ENCODE results near the gene FAM20A.

FAM20A gene

DNA sequence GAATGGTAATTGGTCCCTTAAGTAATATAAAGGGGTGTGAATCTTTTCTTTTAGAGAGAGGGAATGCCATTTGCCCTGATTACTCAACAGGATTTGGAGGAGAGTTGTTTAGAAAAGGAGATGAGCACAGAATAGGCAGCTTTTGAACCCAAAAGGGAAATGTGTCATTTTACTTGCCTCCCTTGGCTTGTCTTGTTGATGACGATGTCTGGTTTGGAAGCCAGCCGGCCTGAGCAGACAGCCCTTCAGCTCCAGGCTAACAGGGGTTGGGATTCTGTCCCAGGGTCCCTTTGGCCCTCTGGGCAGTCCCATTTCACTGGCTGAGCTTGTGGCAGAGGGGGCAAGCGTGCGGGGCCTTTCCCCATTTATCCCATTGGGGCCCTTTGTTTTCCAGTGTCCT lies 111.2 kb downstream of the FAM20A start:
- no peak for DNase-seq

Measured in RPMI8226 (cell line).